Activated naive CD8-positive, alpha-beta T cell (primary cell): ENCODE data around the gene PNPLA2.

Experiments
- H3K27ac Mint-ChIP-seq: one replicate; pipeline ENCODE4 v1.8.0; 2021; ENCODE audit warnings: mixed read lengths
- H3K27me3 Mint-ChIP-seq: one replicate; pipeline ENCODE4 v1.8.0; 2021; ENCODE audit warnings: mixed read lengths
- H3K36me3 Mint-ChIP-seq: one replicate; pipeline ENCODE4 v1.8.0; 2021; ENCODE audit warnings: mixed read lengths
- H3K4me1 Mint-ChIP-seq: one replicate; pipeline ENCODE4 v1.8.0; 2021; ENCODE audit warnings: low read depth, mixed read lengths
- H3K4me3 Mint-ChIP-seq: one replicate; pipeline ENCODE4 v1.8.0; 2021; ENCODE audit warnings: mild to moderate bottlenecking, mixed read lengths
- H3K9me3 Mint-ChIP-seq: one replicate; pipeline ENCODE4 v1.8.0; 2021; ENCODE audit warnings: low read depth, mixed read lengths

PNPLA2 gene

GRCh38 chr11:858053-858761 is 39.5 kb downstream of the PNPLA2 start:
- H3K27me3 Mint-ChIP-seq, result no peaks in the 10 kb centered on the region
- no peaks in the 10 kb centered on the region for H3K9me3 Mint-ChIP-seq
- H3K4me3 Mint-ChIP-seq, result no peak overlapping the region
- no peaks in the 10 kb centered on the region for H3K36me3 Mint-ChIP-seq
- no peak overlapping the region for H3K27ac Mint-ChIP-seq
- no peaks in the 10 kb centered on the region for H3K4me1 Mint-ChIP-seq

DNA sequence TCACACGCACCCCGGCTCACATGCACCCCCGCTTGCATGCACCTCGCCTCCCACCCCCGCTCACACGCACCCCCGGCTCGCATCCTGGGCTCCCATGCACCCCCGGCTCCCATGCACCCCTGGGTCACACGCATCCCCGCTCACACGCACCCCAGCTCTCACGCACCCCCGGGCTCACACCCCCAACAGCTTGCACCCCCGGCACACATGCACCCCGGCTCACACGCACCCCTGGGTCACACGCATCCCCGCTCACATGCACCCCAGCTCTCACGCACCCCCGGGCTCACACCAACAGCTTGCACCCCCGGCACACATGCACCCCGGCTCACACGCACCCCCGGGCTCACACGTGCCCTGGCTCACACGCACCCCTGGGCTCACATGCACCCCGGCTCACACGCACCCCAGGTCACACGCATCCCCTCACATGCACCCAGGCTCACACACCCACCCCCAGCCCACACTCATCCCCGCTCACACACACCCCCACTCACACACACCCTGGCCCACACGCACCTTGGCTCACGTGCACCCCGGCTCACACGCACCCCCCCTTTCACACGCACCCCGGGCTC is 40.1 kb downstream of the PNPLA2 start:
- H3K4me3 Mint-ChIP-seq, result no peak overlapping the region

DNA sequence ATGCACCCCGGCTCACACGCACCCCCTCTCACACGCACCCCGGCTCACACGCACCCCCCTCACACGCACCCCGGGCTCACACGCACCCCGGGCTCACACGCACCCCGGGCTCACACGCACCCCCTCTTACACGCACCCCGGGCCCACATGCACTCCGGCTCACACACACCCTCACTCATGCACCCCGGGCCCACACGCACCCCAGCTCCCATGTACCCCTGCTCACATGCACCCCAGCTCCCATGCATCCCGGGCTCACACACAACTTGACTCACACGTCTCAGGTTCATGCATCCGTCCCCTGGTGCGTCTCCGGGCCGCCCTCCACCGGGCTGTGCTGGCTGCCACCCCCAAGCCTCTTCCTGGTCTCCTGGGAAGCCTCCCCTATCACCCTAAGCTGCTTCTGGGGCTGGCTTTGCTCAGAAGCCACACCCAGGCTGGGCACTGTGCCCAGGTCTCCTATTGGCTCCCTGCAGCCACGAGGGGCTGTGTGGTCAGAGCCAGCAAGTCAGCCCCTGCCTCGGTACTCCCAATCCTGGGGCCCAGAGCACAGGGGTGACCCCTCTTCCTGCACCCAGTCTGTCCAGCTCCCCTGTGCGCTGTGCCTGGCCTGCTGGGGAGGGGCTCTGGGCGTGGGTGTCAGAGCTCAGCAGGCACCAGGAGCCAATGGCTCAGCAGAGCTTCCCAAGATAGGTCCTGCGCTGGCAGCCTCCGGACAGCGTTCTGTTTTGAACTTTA is 40.8 kb downstream of the PNPLA2 start:
- no peaks in the 10 kb centered on the region for H3K9me3 Mint-ChIP-seq
- no peaks in the 10 kb centered on the region for H3K4me1 Mint-ChIP-seq
- H3K4me3 Mint-ChIP-seq, result no peak overlapping the region
- no peak overlapping the region for H3K27ac Mint-ChIP-seq
- no peaks in the 10 kb centered on the region for H3K27me3 Mint-ChIP-seq
- H3K36me3 Mint-ChIP-seq, result no peaks in the 10 kb centered on the region

More for the DNA sequence above, 40.1 kb downstream of the PNPLA2 start:
- Mint-ChIP-seq H3K36me3 (no peaks in the 10 kb centered on the region), H3K4me1 (no peaks in the 10 kb centered on the region), H3K9me3 (no peaks in the 10 kb centered on the region), H3K27ac (no peak overlapping the region), H3K27me3 (no peaks in the 10 kb centered on the region)

DNA sequence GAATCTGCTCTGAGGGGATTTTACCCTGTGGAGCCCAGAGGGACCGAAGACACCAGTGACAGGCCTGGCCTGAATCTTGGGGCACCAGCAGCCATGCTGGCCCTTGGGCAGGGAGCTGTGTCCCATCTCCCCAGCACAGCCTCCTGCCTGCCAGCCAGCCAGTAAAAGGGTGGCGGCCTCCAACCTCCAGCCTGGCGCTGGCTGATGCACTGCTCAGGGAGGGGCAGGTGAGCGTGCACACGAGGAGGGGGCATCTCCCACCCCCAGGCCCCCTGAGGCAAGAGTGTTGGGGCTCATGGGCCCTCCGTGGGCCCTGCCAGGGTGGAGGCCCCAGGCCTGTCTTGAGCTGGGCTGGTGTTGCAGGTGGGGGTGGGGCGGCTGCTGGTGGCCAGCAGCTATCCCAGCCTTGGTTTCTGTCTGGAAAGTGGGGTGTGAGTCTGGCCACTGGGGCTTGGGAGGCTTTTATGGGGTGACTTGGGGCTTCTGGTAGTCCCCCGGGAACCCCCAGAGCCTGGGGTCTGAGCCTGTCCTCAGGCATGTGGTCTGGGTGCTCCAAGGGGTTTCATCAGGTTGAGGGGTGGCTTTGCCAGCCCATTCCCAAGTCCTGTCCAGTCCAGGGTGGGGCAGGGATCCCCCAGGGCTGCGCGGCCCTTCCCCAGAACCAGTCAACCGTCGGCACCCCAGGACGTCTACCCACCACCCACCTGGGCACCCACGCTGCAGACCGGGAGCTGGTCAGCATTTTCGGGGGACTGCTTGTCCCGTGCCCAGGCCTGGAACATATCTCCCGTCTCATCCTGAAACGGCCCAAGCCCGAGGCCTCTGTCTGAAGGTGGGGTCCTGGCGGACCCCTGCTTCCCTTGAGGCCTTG is 41.8 kb downstream of the PNPLA2 start:
- Mint-ChIP-seq H3K4me3 (no peak overlapping the region), H3K4me1 (no peaks in the 10 kb centered on the region), H3K27ac (no peak overlapping the region)

GRCh38 chr11:861105-861479 is 42.4 kb downstream of the PNPLA2 start:
- Mint-ChIP-seq H3K27me3 (no peaks in the 10 kb centered on the region), H3K9me3 (no peaks in the 10 kb centered on the region), H3K27ac (no peak overlapping the region), H3K36me3 (no peaks in the 10 kb centered on the region), H3K4me1 (no peaks in the 10 kb centered on the region), H3K4me3 (no peak overlapping the region)

More for the DNA sequence above, 41.8 kb downstream of the PNPLA2 start:
- H3K27me3 Mint-ChIP-seq, result no peaks in the 10 kb centered on the region
- H3K36me3 Mint-ChIP-seq, result no peaks in the 10 kb centered on the region
- no peaks in the 10 kb centered on the region for H3K9me3 Mint-ChIP-seq

DNA sequence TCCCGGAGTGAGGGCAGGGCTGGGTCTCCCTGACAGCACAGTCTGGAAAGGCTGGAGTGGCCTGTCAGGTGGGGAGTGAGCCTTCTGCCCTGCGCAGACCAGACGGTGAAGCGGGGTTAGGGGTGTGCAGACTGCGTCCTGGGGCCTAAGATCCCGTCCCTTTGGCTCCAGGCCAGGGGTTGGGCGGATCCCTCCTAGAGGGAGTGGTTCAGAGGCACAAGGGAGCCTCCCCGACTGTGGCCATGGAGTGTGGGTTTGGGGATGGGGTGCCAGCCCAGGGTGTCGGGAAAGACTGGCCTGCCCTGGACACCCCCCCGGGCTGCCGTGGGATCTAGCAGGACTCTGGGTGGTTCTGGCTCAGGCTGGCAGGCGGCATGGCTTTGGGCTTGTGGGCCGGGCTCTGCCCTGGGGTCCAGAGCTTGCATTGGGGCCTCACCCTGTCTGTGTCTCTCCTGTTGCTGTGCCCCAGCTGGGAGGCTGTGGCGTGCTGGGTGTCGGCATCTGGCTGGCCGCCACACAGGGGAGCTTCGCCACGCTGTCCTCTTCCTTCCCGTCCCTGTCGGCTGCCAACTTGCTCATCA is 43.5 kb downstream of the PNPLA2 start:
- Mint-ChIP-seq H3K27me3 (no peaks in the 10 kb centered on the region), H3K4me1 (no peaks in the 10 kb centered on the region), H3K9me3 (no peaks in the 10 kb centered on the region), H3K4me3 (no peak overlapping the region), H3K27ac (no peak overlapping the region), H3K36me3 (no peaks in the 10 kb centered on the region)

DNA sequence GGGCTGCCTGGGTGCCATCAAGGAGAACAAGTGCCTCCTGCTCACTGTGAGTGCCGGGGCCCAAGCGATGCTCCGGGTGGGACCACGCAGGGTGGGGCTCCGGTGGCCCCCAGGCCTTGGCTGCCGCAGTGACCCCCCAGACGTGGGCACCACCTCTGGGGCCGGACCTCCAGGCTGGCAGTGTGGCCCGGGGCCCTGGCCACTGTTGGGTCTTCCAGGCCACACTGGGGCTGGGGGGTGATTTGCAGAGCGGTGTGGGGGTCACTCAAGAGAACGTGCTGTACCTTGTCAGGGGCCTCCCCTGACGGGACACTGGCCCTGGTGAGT is 43.9 kb downstream of the PNPLA2 start:
- Mint-ChIP-seq H3K36me3 (no peaks in the 10 kb centered on the region), H3K27ac (no peak overlapping the region), H3K4me3 (no peak overlapping the region), H3K4me1 (no peaks in the 10 kb centered on the region), H3K27me3 (no peaks in the 10 kb centered on the region), H3K9me3 (no peaks in the 10 kb centered on the region)

DNA sequence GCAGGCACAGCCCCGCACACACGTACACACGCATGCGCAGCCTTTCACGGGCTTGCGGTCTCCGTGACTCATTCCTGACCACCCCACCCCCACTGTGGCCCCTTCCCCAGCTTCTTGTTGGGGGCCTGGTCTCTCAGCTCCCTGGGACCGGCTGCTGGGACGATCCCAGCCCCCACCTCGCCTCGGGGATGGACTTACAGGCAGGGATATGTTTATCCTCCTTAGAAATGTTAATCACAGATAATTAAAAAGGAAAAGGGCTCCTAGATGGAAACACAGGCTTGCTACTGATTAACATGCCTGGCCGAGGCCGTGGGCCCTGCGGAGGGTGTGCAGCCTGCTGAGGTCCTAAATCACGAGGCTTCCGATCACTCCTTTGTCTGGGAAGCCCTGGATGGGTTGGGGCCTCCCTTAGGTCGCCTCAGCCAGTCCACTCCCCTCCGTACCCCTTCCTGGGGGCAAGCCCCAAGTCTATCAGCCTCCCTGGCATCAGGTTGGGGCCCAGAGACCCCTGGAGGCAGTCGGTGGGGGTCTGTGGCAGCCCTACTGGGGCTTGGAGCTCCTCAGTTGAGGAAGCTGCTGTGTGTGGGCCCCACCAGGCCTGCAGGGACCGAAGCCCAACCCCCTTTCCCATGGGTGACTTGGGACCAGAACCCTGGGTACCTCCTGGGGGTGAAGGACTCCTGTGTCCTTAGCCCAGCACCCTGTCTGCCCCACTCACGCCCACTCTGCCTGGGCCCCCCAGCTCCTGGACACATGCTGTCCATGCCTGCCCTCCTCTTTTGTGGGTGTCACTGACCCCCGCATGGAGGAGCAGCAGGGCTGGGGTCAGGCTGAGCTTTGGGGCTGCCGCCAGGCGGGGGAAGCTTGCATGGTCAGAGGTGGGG is 44.6 kb downstream of the PNPLA2 start:
- Mint-ChIP-seq H3K27me3 (no peaks in the 10 kb centered on the region), H3K4me3 (no peak overlapping the region), H3K27ac (no peak overlapping the region), H3K9me3 (no peaks in the 10 kb centered on the region), H3K4me1 (no peaks in the 10 kb centered on the region), H3K36me3 (no peaks in the 10 kb centered on the region)

GRCh38 chr11:863910-864827 is 45.5 kb downstream of the PNPLA2 start:
- Mint-ChIP-seq H3K4me3 (no peak overlapping the region), H3K36me3 (no peaks in the 10 kb centered on the region), H3K27ac (no peak overlapping the region), H3K9me3 (no peaks in the 10 kb centered on the region), H3K27me3 (no peaks in the 10 kb centered on the region), H3K4me1 (no peaks in the 10 kb centered on the region)

DNA sequence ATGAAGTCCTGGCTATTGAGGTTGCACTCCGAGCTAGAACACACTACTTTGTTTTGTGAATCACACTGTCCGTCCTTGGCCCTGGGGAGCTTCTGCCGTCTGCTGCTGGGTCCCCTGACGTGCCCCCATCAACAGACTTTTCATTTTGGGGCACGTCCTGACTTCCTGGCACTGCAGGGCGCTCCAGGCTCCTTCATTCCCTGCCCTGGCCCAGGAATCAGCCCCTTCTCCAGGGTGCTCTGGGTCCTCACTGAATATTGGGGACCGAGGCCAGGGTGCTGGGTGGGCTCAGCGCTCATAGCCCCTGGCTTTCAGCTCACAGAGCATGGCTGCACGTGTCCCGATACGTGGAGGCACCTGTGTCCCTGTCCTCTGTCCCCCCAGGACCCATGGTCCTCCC is 46.2 kb downstream of the PNPLA2 start:
- Mint-ChIP-seq H3K27me3 (no peaks in the 10 kb centered on the region), H3K36me3 (no peaks in the 10 kb centered on the region), H3K9me3 (no peaks in the 10 kb centered on the region), H3K4me1 (no peaks in the 10 kb centered on the region), H3K4me3 (no peak overlapping the region), H3K27ac (no peak overlapping the region)

DNA sequence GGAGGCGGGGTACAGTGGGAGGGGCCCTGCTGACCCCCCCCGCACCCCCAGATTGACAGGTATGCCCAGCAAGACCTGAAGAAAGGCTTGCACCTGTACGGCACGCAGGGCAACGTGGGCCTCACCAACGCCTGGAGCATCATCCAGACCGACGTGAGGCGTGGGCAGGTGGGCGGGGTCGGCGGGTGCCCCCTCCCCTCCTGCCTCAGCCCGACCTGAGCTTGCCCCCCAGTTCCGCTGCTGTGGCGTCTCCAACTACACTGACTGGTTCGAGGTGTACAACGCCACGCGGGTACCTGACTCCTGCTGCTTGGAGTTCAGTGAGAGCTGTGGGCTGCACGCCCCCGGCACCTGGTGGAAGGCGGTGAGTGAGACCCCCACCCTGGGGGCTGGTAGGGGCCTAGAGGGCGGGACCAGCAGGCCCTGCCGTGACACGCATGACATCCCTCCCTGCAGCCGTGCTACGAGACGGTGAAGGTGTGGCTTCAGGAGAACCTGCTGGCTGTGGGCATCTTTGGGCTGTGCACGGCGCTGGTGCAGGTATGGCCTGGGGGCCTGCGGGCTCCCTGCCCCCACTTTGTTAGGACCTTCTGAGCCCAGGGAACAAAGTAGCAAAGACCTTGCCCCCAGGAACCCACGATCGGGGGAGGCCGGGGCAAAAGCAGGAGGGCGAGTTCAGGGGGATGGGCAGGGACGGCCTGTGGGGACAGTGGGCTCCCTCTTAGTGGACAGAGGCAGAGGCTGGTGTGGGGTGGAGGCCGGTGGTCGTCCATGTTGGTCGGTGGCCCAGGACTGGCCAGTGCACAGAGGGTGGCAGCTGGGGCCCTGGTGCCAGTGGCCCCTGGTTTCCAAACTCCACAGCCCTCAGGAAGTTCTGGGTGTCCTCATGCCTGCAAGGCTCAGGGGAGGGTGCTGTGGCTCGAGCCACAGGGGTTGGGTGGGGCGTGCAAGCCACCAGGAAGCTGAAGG is 47.0 kb downstream of the PNPLA2 start:
- H3K4me3 Mint-ChIP-seq, result no peak overlapping the region
- no peaks in the 10 kb centered on the region for H3K27me3 Mint-ChIP-seq
- H3K27ac Mint-ChIP-seq, result no peak overlapping the region
- H3K9me3 Mint-ChIP-seq, result no peaks in the 10 kb centered on the region
- no peaks in the 10 kb centered on the region for H3K4me1 Mint-ChIP-seq
- H3K36me3 Mint-ChIP-seq, result no peaks in the 10 kb centered on the region

- H3K9me3 Mint-ChIP-seq, result no peaks in the 10 kb centered on the region
- no peaks in the 10 kb centered on the region for H3K4me1 Mint-ChIP-seq
- H3K36me3 Mint-ChIP-seq, result no peaks in the 10 kb centered on the region
- H3K27ac Mint-ChIP-seq, result no peak overlapping the region
- no peaks in the 10 kb centered on the region for H3K27me3 Mint-ChIP-seq
- H3K4me3 Mint-ChIP-seq, result no peak overlapping the region
These were observed 47.8 kb downstream of the PNPLA2 start for GRCh38 chr11:866481-866880.
